Mesendoderm (in vitro differentiated cells): ENCODE results near the gene AGO1.

Source experiments
- DNase-seq: peaks from one replicate; pipeline ENCODE4 v3.0.0; 2013
- H2AK5ac ChIP-seq: 2 replicates; pipeline ENCODE4 v1.6.1; 2013; ENCODE audit warnings: low read length, inconsistent platforms
- H2BK120ac ChIP-seq: 2 replicates; pipeline ENCODE4 v1.6.1; 2013; ENCODE audit warnings: low read depth, mild to moderate bottlenecking, low read length, moderate library complexity, mixed read lengths
- H2BK15ac ChIP-seq: replicated peaks from 2 replicates; pipeline ENCODE4 v1.6.1; 2013; ENCODE audit warnings: low read depth, mild to moderate bottlenecking, moderate library complexity
- H2BK5ac ChIP-seq: 2 replicates; pipeline ENCODE4 v1.6.1; 2013; ENCODE audit warnings: low read length, inconsistent platforms
- H3K18ac ChIP-seq: 2 replicates; pipeline ENCODE4 v1.6.1; 2013; ENCODE audit warnings: mild to moderate bottlenecking, low read length, mixed read lengths
- H3K23ac ChIP-seq: one replicate; pipeline ENCODE4 v1.6.1; 2013; ENCODE audit warnings: low read length
- H3K27ac ChIP-seq: 2 replicates; pipeline ENCODE4 v1.5.1; 2013; ENCODE audit warnings: low read depth, mild to moderate bottlenecking, inconsistent platforms, low read length, moderate library complexity
- H3K27me3 ChIP-seq: 2 replicates; pipeline ENCODE4 v1.6.1; 2013; ENCODE audit warnings: low read length, control low read depth, mild to moderate bottlenecking, inconsistent platforms; ENCODE audit not compliant: insufficient read depth, poor library complexity
- H3K36me3 ChIP-seq: 2 replicates; pipeline ENCODE4 v1.6.1; 2013; ENCODE audit warnings: low read length, inconsistent platforms; ENCODE audit not compliant: control insufficient read depth, insufficient read depth
- H3K4ac ChIP-seq: one replicate; pipeline ENCODE4 v1.6.1; 2013; ENCODE audit warnings: low read depth, mild to moderate bottlenecking, low read length, moderate library complexity
- H3K4me1 ChIP-seq: 2 replicates; pipeline ENCODE4 v1.6.1; 2013; ENCODE audit warnings: low read depth, low read length, inconsistent platforms; ENCODE audit not compliant: control insufficient read depth
- H3K4me2 ChIP-seq: 2 replicates; pipeline ENCODE4 v1.6.1; 2013; ENCODE audit warnings: low read length
- H3K4me3 ChIP-seq: 2 replicates; pipeline ENCODE4 v1.5.1; 2013; ENCODE audit warnings: mild to moderate bottlenecking, low read length
- H3K56ac ChIP-seq: one replicate; pipeline ENCODE4 v1.6.1; 2013; ENCODE audit warnings: low read length
- H3K79me1 ChIP-seq: 2 replicates; pipeline ENCODE4 v1.6.1; 2013; ENCODE audit warnings: low read length, inconsistent platforms
- H3K79me2 ChIP-seq: 2 replicates; pipeline ENCODE4 v1.6.1; 2013; ENCODE audit warnings: mild to moderate bottlenecking, low read length; ENCODE audit not compliant: control insufficient read depth, insufficient read depth
- H3K9ac ChIP-seq: 2 replicates; pipeline ENCODE4 v1.6.1; 2013; ENCODE audit warnings: low read length, inconsistent platforms
- H4K5ac ChIP-seq: one replicate; pipeline ENCODE4 v1.6.1; 2013; ENCODE audit warnings: low read length
- H4K8ac ChIP-seq: one replicate; pipeline ENCODE4 v1.6.1; 2013; ENCODE audit warnings: low read depth, mild to moderate bottlenecking, control low read depth, low read length, moderate library complexity
- WGBS: extraction: QIAGEN DNeasy Blood & Tissue Kit; methylation state at CpG from one replicate; pipeline ENCODE4 v1.1.7; 2013; ENCODE audit warnings: low lambda C conversion rate, missing lambda C conversion rate; ENCODE audit not compliant: insufficient coverage; ENCODE audit errors: extremely low coverage; 5-methylcytosine and 5-hydroxymethylcytosine counted together

The AGO1 gene

GRCh38 chr1:35901235-35901634 lies 18.2 kb downstream of the AGO1 start:
- Histone ChIP-seq H3K79me1 (peaks cover 2% of the 10 kb centered on the region), H3K56ac (no peak overlapping the region), H2BK5ac (no peak overlapping the region), H3K27ac (no peak overlapping the region), H3K23ac (no peak overlapping the region), H3K4me3 (no peak overlapping the region), H2BK15ac (no peak overlapping the region), H3K36me3 (peaks cover 13% of the 10 kb centered on the region), H4K8ac (no peak overlapping the region), H3K4ac (no peak overlapping the region), H4K5ac (no peak overlapping the region), H3K4me2 (no peak overlapping the region), H3K18ac (no peak overlapping the region), H3K79me2 (no peaks in the 10 kb centered on the region), H2BK120ac (no peak overlapping the region), H2AK5ac (no peak overlapping the region), H3K4me1 (no peaks in the 10 kb centered on the region), H3K27me3 (no peaks in the 10 kb centered on the region), H3K9ac (no peak overlapping the region)
- no CpG with 5 or more reads among the region's 9 CpGs for WGBS
- DNase-seq: no peak

GRCh38 chr1:35902671-35903070 lies 19.7 kb downstream of the AGO1 start:
- H3K4me2 ChIP-seq: no peak overlapping the region
- H3K4ac ChIP-seq: no peak overlapping the region
- no peak overlapping the region for H4K5ac ChIP-seq
- no peaks in the 10 kb centered on the region for H3K4me1 ChIP-seq
- peaks cover 2% of the 10 kb centered on the region for H3K79me1 ChIP-seq
- H3K27ac ChIP-seq: no peak overlapping the region
- no peak overlapping the region for H4K8ac ChIP-seq
- no peak overlapping the region for H2AK5ac ChIP-seq
- DNase-seq: no peak
- no peak overlapping the region for H3K4me3 ChIP-seq
- no peaks in the 10 kb centered on the region for H3K79me2 ChIP-seq
- H3K9ac ChIP-seq: no peak overlapping the region
- H3K36me3 ChIP-seq: peaks cover 16% of the 10 kb centered on the region
- H3K23ac ChIP-seq: no peak overlapping the region
- H3K18ac ChIP-seq: no peak overlapping the region
- WGBS: no CpG with 5 or more reads among the region's 2 CpGs
- H3K27me3 ChIP-seq: no peaks in the 10 kb centered on the region
- H3K56ac ChIP-seq: no peak overlapping the region
- H2BK15ac ChIP-seq: no peak overlapping the region
- no peak overlapping the region for H2BK120ac ChIP-seq
- H2BK5ac ChIP-seq: no peak overlapping the region

- H2BK5ac ChIP-seq: no peak overlapping the region
- no peak overlapping the region for H3K18ac ChIP-seq
- WGBS: no CpG with 5 or more reads among the region's 1 CpG
- H3K56ac ChIP-seq: no peak overlapping the region
- H2BK15ac ChIP-seq: no peak overlapping the region
- no peak overlapping the region for H3K23ac ChIP-seq
- H2BK120ac ChIP-seq: no peak overlapping the region
- no peaks in the 10 kb centered on the region for H3K79me1 ChIP-seq
- no peak overlapping the region for H4K5ac ChIP-seq
- H4K8ac ChIP-seq: no peak overlapping the region
- H3K27ac ChIP-seq: no peak overlapping the region
- no peak for DNase-seq
- H3K36me3 ChIP-seq: peaks cover 10% of the 10 kb centered on the region
- H3K9ac ChIP-seq: no peak overlapping the region
- H3K4me2 ChIP-seq: no peak overlapping the region
- H3K27me3 ChIP-seq: no peaks in the 10 kb centered on the region
- no peak overlapping the region for H2AK5ac ChIP-seq
- no peak overlapping the region for H3K4ac ChIP-seq
- H3K79me2 ChIP-seq: no peaks in the 10 kb centered on the region
- no peaks in the 10 kb centered on the region for H3K4me1 ChIP-seq
- H3K4me3 ChIP-seq: no peak overlapping the region
Measured at GRCh38 chr1:35914717-35915116, 31.7 kb downstream of the AGO1 start.

GRCh38 chr1:35915693-35916092 lies 32.7 kb downstream of the AGO1 start:
- no peak overlapping the region for H3K4me3 ChIP-seq
- no peak overlapping the region for H3K56ac ChIP-seq
- no peak for DNase-seq
- no peak overlapping the region for H2BK120ac ChIP-seq
- H3K27me3 ChIP-seq: no peaks in the 10 kb centered on the region
- H2BK15ac ChIP-seq: no peak overlapping the region
- H3K36me3 ChIP-seq: peaks cover 10% of the 10 kb centered on the region
- H4K5ac ChIP-seq: no peak overlapping the region
- H3K18ac ChIP-seq: no peak overlapping the region
- H4K8ac ChIP-seq: no peak overlapping the region
- no CpG with 5 or more reads among the region's 2 CpGs for WGBS
- H3K27ac ChIP-seq: no peak overlapping the region
- no peaks in the 10 kb centered on the region for H3K79me2 ChIP-seq
- no peak overlapping the region for H3K4me2 ChIP-seq
- no peak overlapping the region for H2BK5ac ChIP-seq
- no peak overlapping the region for H3K9ac ChIP-seq
- H3K79me1 ChIP-seq: no peaks in the 10 kb centered on the region
- H2AK5ac ChIP-seq: no peak overlapping the region
- no peaks in the 10 kb centered on the region for H3K4me1 ChIP-seq
- no peak overlapping the region for H3K23ac ChIP-seq
- no peak overlapping the region for H3K4ac ChIP-seq

DNA sequence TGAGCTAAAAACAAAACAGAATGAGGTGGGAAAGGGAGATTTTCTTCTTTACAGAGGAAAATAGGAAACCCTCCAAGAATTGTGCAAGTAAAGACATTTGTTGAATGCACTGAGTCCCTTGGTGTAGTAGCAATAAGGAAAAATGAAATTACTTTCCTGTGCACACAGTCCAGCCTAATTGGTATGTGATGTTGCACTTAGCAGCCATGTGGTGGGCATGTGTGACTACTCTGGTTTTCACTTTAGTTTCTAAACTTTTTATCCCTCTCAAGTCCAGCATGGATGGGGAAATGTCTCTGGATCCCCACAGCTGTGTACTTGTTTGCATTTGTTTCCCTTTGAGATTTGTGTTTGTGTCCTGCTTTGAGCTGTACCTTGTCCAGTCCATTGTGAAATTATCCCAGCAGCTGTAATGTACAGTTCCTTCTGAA lies 40.8 kb downstream of the AGO1 start:
- Histone ChIP-seq H3K27ac (no peak overlapping the region), H3K56ac (no peak overlapping the region), H2BK120ac (no peak overlapping the region), H3K4me2 (no peak overlapping the region), H2AK5ac (no peak overlapping the region), H3K79me1 (no peaks in the 10 kb centered on the region), H3K4me3 (no peak overlapping the region), H3K23ac (no peak overlapping the region), H2BK15ac (no peak overlapping the region), H3K4ac (no peak overlapping the region), H3K36me3 (peaks cover 4% of the 10 kb centered on the region), H3K4me1 (no peaks in the 10 kb centered on the region), H3K27me3 (no peaks in the 10 kb centered on the region), H3K79me2 (no peaks in the 10 kb centered on the region), H3K18ac (no peak overlapping the region), H4K8ac (no peak overlapping the region), H2BK5ac (no peak overlapping the region), H4K5ac (no peak overlapping the region), H3K9ac (no peak overlapping the region)
- DNase-seq: no peak

- WGBS: no CpG with 5 or more reads among the region's 1 CpG
- no peak overlapping the region for H3K23ac ChIP-seq
Measured at GRCh38 chr1:35924838-35925237, 41.8 kb downstream of the AGO1 start.

More at GRCh38 chr1:35924838-35925237, 41.8 kb downstream of the AGO1 start:
- Histone ChIP-seq H3K4ac (no peak overlapping the region), H2BK15ac (no peak overlapping the region), H3K79me2 (no peaks in the 10 kb centered on the region), H3K27me3 (no peaks in the 10 kb centered on the region), H3K4me2 (no peak overlapping the region), H2AK5ac (no peak overlapping the region), H4K8ac (no peak overlapping the region), H2BK5ac (no peak overlapping the region), H2BK120ac (no peak overlapping the region), H3K18ac (no peak overlapping the region), H3K4me1 (no peaks in the 10 kb centered on the region), H3K9ac (no peak overlapping the region), H4K5ac (no peak overlapping the region), H3K36me3 (peaks cover 3% of the 10 kb centered on the region), H3K27ac (no peak overlapping the region), H3K79me1 (no peaks in the 10 kb centered on the region), H3K4me3 (no peak overlapping the region), H3K56ac (no peak overlapping the region)
- DNase-seq: no peak
